OCI-LY1 (cell line): Measurements from ENCODE around the gene RNGTT.

Experiments used
- CTCF ChIP-seq: fragments of 200-600 bp; sonication (generic), shearing (Covaris generic); IDR thresholded peaks from 2 replicates; pipeline ENCODE4 v1.5.1; 2017; ENCODE audit warnings: mild to moderate bottlenecking, antibody characterized with exemption, low read length, moderate library complexity, mixed read lengths
- EZH2 ChIP-seq: fragments of 200-600 bp; sonication (generic), shearing (Covaris generic); IDR thresholded peaks from 2 replicates; pipeline ENCODE4 v1.8.0; 2017; ENCODE audit warnings: borderline replicate concordance, mixed run types, mild to moderate bottlenecking, antibody characterized with exemption, low read length, moderate library complexity, mixed read lengths

- TF ChIP-seq CTCF (no peak), EZH2 (no peak)
Measured at GRCh38 chr6:88814909-88815308, 148.5 kb downstream of the RNGTT start.
